Retinal pigment epithelial cell (primary cell): ENCODE results near the gene LIAS.
A peak's percentile ranks its signal among the peaks of the same experiment; 100 is the strongest.
"Not testable (repeated sequence)": the region's sequence is repeated elsewhere in the genome, so short reads cannot be mapped to it uniquely, and the experiment has no call there.

ENCODE experiments used
- DNase-seq: peaks from one replicate; pipeline ENCODE4 v3.0.0-alpha.2; 2010; ENCODE audit warnings: low read depth
- H3K4me3 ChIP-seq: 2 replicates; pipeline ENCODE4 v1.5.1; 2011; ENCODE audit warnings: mild to moderate bottlenecking, low read length, control low read depth, moderate library complexity
- CTCF ChIP-seq: conservative IDR thresholded peaks from 2 replicates; pipeline ENCODE4 v1.5.1; 2011; ENCODE audit warnings: low read depth, low read length, control low read depth, inconsistent platforms

Gene LIAS

GRCh38 chr4:39455486-39455885 lies 3.4 kb upstream of the LIAS start:
- TF ChIP-seq CTCF = no peak
- no peak for DNase-seq
- no peak overlapping the region for H3K4me3 ChIP-seq

GRCh38 chr4:39456946-39457763 lies 1.7 kb upstream of the LIAS start:
- H3K4me3 ChIP-seq = peak overlapping the region; percentile 98
- DNase-seq = no peak
- TF ChIP-seq CTCF = no peak

GRCh38 chr4:39458161-39458504 lies 723 bp upstream of the LIAS start:
- not testable (repeated sequence) for DNase-seq
- H3K4me3 ChIP-seq = peak overlapping the region; percentile 98

DNA sequence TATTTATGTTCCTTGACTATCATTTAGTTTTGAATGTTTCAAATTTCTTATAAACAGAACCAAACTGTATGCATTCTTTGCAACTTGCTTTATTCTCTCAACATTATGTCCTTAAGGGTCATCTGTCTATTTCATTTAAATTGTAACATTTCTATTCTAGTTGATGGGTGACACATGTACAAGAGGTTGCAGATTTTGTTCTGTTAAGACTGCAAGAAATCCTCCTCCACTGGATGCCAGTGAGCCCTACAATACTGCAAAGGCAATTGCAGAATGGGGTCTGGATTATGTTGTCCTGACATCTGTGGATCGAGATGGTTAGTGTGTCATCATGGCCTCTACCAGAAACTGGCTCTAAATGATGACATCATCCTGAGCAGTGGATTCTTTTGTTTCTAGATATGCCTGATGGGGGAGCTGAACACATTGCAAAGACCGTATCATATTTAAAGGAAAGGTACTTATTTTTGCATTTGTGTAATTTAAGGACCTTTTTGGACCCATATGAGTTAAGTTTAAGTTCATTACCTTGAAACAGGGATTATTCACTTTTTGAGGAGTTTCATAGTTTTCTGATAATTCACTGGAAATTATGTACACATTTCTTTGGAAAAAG lies 6.1 kb downstream of the LIAS start:
- TF ChIP-seq CTCF = peak; percentile 25
- no peak overlapping the region for H3K4me3 ChIP-seq
- DNase-seq = no peak

DNA sequence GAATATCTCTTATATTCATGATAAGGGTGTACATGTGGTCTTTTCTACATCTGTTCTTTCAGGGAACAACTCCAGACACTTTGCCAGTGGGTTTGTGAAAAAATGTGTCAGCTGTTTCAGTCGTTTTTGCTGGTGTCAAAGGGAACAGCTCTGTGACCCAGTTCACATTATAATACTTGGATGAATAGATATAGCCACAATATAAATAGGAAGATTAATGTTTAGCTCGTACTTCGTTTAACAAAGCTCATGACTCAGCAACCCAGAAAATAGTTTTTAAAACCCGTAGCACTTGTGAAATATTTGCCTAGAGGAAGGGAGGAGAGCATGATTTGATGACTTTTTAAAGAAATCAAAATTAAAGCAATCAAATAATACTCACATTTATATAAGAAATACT lies 7.9 kb downstream of the LIAS start:
- no peak for DNase-seq
- no peak for TF ChIP-seq CTCF
- H3K4me3 ChIP-seq = no peak overlapping the region

DNA sequence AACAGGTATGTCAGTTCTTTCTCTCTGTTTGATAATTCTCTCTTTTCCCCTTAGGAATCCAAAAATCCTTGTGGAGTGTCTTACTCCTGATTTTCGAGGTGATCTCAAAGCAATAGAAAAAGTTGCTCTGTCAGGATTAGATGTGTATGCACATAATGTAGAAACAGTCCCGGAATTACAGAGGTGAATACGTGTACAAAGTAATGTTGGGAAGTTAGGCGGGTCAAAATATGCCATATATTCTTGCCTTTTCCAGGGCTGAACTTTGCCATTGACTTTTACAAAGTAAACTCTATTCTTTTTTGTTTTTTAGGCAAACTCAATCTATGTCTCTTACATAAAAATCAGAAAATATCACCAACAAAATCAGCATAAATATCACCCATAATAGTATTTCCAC lies 8.6 kb downstream of the LIAS start:
- no peak for TF ChIP-seq CTCF
- no peak for DNase-seq
- no peak overlapping the region for H3K4me3 ChIP-seq

- TF ChIP-seq CTCF = peak; percentile 85
- DNase-seq = peak; percentile 78
- no peak overlapping the region for H3K4me3 ChIP-seq
Measured at GRCh38 chr4:39469429-39470077, 10.7 kb downstream of the LIAS start.
